Activated CD4-positive, alpha-beta T cell treated with anti-CD3 and anti-CD28 coated beads for 36 hours (primary cell): ENCODE measurements around the gene CNTNAP2. TPM values are rescaled to one million over a fixed set of nuclear protein-coding genes. Genes with fewer than 3 reads are reported as not detected.

Source experiments
- ATAC-seq: fragments of 200-7000 bp; cut with Tn5 transposase; one replicate; pipeline ENCODE4 v1.10.0; 2021; ENCODE audit warnings: mild to moderate bottlenecking, moderate library complexity
- CTCF ChIA-PET: fragments of 350-600 bp; sonication (Branson Sonifier 250); formaldehyde crosslinking; loops from one replicate; lab custom pipeline; 2021; ENCODE audit warnings: antibody characterized with exemption; lab: Charles Lee
- POLR2A ChIA-PET: fragments of 350-600 bp; sonication (Branson Sonifier 250); formaldehyde crosslinking; loops from one replicate; lab custom pipeline; 2021; ENCODE audit warnings: antibody characterized with exemption, inconsistent platforms; lab: Charles Lee
- DNase-seq: peaks from one replicate; pipeline ENCODE4 v3.0.0-alpha.2; 2020
- H3K27ac Mint-ChIP-seq: one replicate; pipeline ENCODE4 v1.8.0; 2021; ENCODE audit warnings: mixed read lengths
- H3K27me3 Mint-ChIP-seq: one replicate; pipeline ENCODE4 v1.8.0; 2021; ENCODE audit warnings: mixed read lengths
- H3K36me3 Mint-ChIP-seq: one replicate; pipeline ENCODE4 v1.8.0; 2021; ENCODE audit warnings: low read depth, mixed read lengths
- H3K4me1 Mint-ChIP-seq: one replicate; pipeline ENCODE4 v1.8.0; 2021; ENCODE audit warnings: mixed read lengths
- H3K4me3 Mint-ChIP-seq: one replicate; pipeline ENCODE4 v1.8.0; 2021; ENCODE audit warnings: mild to moderate bottlenecking, moderate library complexity, mixed read lengths
- H3K9me3 Mint-ChIP-seq: one replicate; pipeline ENCODE4 v1.8.0; 2021; ENCODE audit warnings: low read depth, mixed read lengths
- intact Hi-C, 2 experiments: fragments of 100-400 bp; cut with DNase I in 1 of 2; cut with micrococcal nuclease in 1 of 2; formaldehyde crosslinking; loops; one replicate each; pipeline versions ENCODE4 v1.14.2 to v1.15.1; 2022 to 2024; cut with DNase I, micrococcal nuclease
- total RNA-seq, 2 experiments: library from RNA; stranded (reverse); gene quantifications; one replicate each; pipeline ENCODE4 v1.2.3, GENCODE V29; 2021

CNTNAP2 gene
- total RNA-seq, 2 experiments from 2014 or later, result not detected

- H3K27ac Mint-ChIP-seq, result no peak overlapping the region
- no peak for ATAC-seq
Measured at GRCh38 chr7:147428075-147428474, 1311.5 kb downstream of the CNTNAP2 start.

GRCh38 chr7:147429961-147430360 is 1313.4 kb downstream of the CNTNAP2 start:
- intact Hi-C loops, result no loop called here
- Mint-ChIP-seq H3K4me1 (no peaks in the 10 kb centered on the region), H3K4me3 (no peak overlapping the region), H3K36me3 (no peaks in the 10 kb centered on the region), H3K9me3 (peaks cover 7% of the 10 kb centered on the region), H3K27me3 (no peaks in the 10 kb centered on the region), H3K27ac (no peak overlapping the region)
- ChIA-PET POLR2A (no interaction called here), CTCF (no interaction called here)
- ATAC-seq (no peak), DNase-seq (no peak)

More at GRCh38 chr7:147428075-147428474, 1311.5 kb downstream of the CNTNAP2 start:
- peaks cover 7% of the 10 kb centered on the region for H3K9me3 Mint-ChIP-seq
- CTCF ChIA-PET, result no interaction called here
- H3K4me1 Mint-ChIP-seq, result no peaks in the 10 kb centered on the region
- no peaks in the 10 kb centered on the region for H3K27me3 Mint-ChIP-seq
- POLR2A ChIA-PET, result no interaction called here
- no peaks in the 10 kb centered on the region for H3K36me3 Mint-ChIP-seq
- H3K4me3 Mint-ChIP-seq, result no peak overlapping the region
- intact Hi-C loops, result no loop called here
- no peak for DNase-seq

GRCh38 chr7:147432079-147432478 is 1315.5 kb downstream of the CNTNAP2 start:
- ATAC-seq, result no peak
- ChIA-PET POLR2A (no interaction called here), CTCF (no interaction called here)
- H3K9me3 Mint-ChIP-seq, result peaks cover 5% of the 10 kb centered on the region
- DNase-seq, result no peak
- no peaks in the 10 kb centered on the region for H3K4me1 Mint-ChIP-seq
- no peak overlapping the region for H3K4me3 Mint-ChIP-seq
- H3K27me3 Mint-ChIP-seq, result no peaks in the 10 kb centered on the region
- H3K27ac Mint-ChIP-seq, result no peak overlapping the region
- H3K36me3 Mint-ChIP-seq, result no peaks in the 10 kb centered on the region
- intact Hi-C loops, result no loop called here

GRCh38 chr7:147432576-147432975 is 1316.0 kb downstream of the CNTNAP2 start:
- Mint-ChIP-seq H3K27me3 (no peaks in the 10 kb centered on the region), H3K27ac (no peak overlapping the region), H3K36me3 (no peaks in the 10 kb centered on the region), H3K4me1 (no peaks in the 10 kb centered on the region), H3K4me3 (no peak overlapping the region), H3K9me3 (peaks cover 2% of the 10 kb centered on the region)
- ATAC-seq (no peak), DNase-seq (no peak)
- CTCF ChIA-PET, result no interaction called here
- intact Hi-C loops, result no loop called here
- POLR2A ChIA-PET, result no interaction called here

GRCh38 chr7:147436718-147437117 is 1320.1 kb downstream of the CNTNAP2 start:
- no peaks in the 10 kb centered on the region for H3K27me3 Mint-ChIP-seq
- POLR2A ChIA-PET, result no interaction called here
- no peak overlapping the region for H3K27ac Mint-ChIP-seq

GRCh38 chr7:147438216-147438615 is 1321.6 kb downstream of the CNTNAP2 start:
- ATAC-seq, result no peak
- Mint-ChIP-seq H3K36me3 (no peaks in the 10 kb centered on the region), H3K9me3 (peaks cover 10% of the 10 kb centered on the region), H3K4me3 (no peak overlapping the region), H3K4me1 (no peaks in the 10 kb centered on the region), H3K27me3 (no peaks in the 10 kb centered on the region), H3K27ac (no peak overlapping the region)
- intact Hi-C loops, result no loop called here
- DNase-seq, result no peak
- ChIA-PET POLR2A (no interaction called here), CTCF (no interaction called here)

More at GRCh38 chr7:147436718-147437117, 1320.1 kb downstream of the CNTNAP2 start:
- DNase-seq (no peak), ATAC-seq (no peak)
- H3K9me3 Mint-ChIP-seq, result peaks cover 7% of the 10 kb centered on the region
- no peaks in the 10 kb centered on the region for H3K4me1 Mint-ChIP-seq
- intact Hi-C loops, result no loop called here
- no peaks in the 10 kb centered on the region for H3K36me3 Mint-ChIP-seq
- no peak overlapping the region for H3K4me3 Mint-ChIP-seq
- CTCF ChIA-PET, result no interaction called here

GRCh38 chr7:147443942-147444341 is 1327.3 kb downstream of the CNTNAP2 start:
- Mint-ChIP-seq H3K4me3 (no peak overlapping the region), H3K27me3 (no peaks in the 10 kb centered on the region), H3K9me3 (peaks cover 18% of the 10 kb centered on the region), H3K4me1 (no peaks in the 10 kb centered on the region), H3K27ac (no peak overlapping the region), H3K36me3 (no peaks in the 10 kb centered on the region)
- ATAC-seq (no peak), DNase-seq (no peak)
- CTCF ChIA-PET, result no interaction called here
- intact Hi-C loops, result no loop called here
- POLR2A ChIA-PET, result no interaction called here

- Mint-ChIP-seq H3K27me3 (no peaks in the 10 kb centered on the region), H3K4me3 (no peak overlapping the region), H3K36me3 (no peaks in the 10 kb centered on the region), H3K27ac (no peak overlapping the region), H3K4me1 (no peaks in the 10 kb centered on the region), H3K9me3 (no peaks in the 10 kb centered on the region)
- CTCF ChIA-PET, result no interaction called here
- intact Hi-C loops, result no loop called here
- DNase-seq (no peak), ATAC-seq (no peak)
- POLR2A ChIA-PET, result no interaction called here
Measured at GRCh38 chr7:147452816-147453215, 1336.2 kb downstream of the CNTNAP2 start.

GRCh38 chr7:147465223-147465622 is 1348.6 kb downstream of the CNTNAP2 start:
- CTCF ChIA-PET, result no interaction called here
- Mint-ChIP-seq H3K36me3 (no peaks in the 10 kb centered on the region), H3K9me3 (peaks cover 5% of the 10 kb centered on the region), H3K27ac (no peak overlapping the region), H3K4me1 (no peaks in the 10 kb centered on the region), H3K27me3 (no peaks in the 10 kb centered on the region), H3K4me3 (no peak overlapping the region)
- POLR2A ChIA-PET, result no interaction called here
- DNase-seq (no peak), ATAC-seq (no peak)
- intact Hi-C loops, result no loop called here

GRCh38 chr7:147472556-147472955 is 1356.0 kb downstream of the CNTNAP2 start:
- CTCF ChIA-PET, result no interaction called here
- DNase-seq (no peak), ATAC-seq (no peak)

GRCh38 chr7:147474862-147475261 is 1358.3 kb downstream of the CNTNAP2 start:
- Mint-ChIP-seq H3K27me3 (no peaks in the 10 kb centered on the region), H3K9me3 (peaks cover 6% of the 10 kb centered on the region), H3K4me3 (no peak overlapping the region), H3K36me3 (no peaks in the 10 kb centered on the region), H3K27ac (no peak overlapping the region), H3K4me1 (no peaks in the 10 kb centered on the region)
- no peak for ATAC-seq
- no peak for DNase-seq
- POLR2A ChIA-PET, result no interaction called here
- CTCF ChIA-PET, result no interaction called here
- intact Hi-C loops, result no loop called here

More at GRCh38 chr7:147472556-147472955, 1356.0 kb downstream of the CNTNAP2 start:
- H3K27me3 Mint-ChIP-seq, result no peaks in the 10 kb centered on the region
- H3K27ac Mint-ChIP-seq, result no peak overlapping the region
- H3K36me3 Mint-ChIP-seq, result no peaks in the 10 kb centered on the region
- no peaks in the 10 kb centered on the region for H3K4me1 Mint-ChIP-seq
- peaks cover 6% of the 10 kb centered on the region for H3K9me3 Mint-ChIP-seq
- POLR2A ChIA-PET, result no interaction called here
- no peak overlapping the region for H3K4me3 Mint-ChIP-seq
- intact Hi-C loops, result no loop called here

- DNase-seq, result no peak
Measured at GRCh38 chr7:147477526-147477925, 1360.9 kb downstream of the CNTNAP2 start.

GRCh38 chr7:147478796-147479195 is 1362.2 kb downstream of the CNTNAP2 start:
- peaks cover 5% of the 10 kb centered on the region for H3K9me3 Mint-ChIP-seq
- CTCF ChIA-PET, result no interaction called here
- ATAC-seq, result no peak
- no peaks in the 10 kb centered on the region for H3K4me1 Mint-ChIP-seq
- no peak overlapping the region for H3K27ac Mint-ChIP-seq
- POLR2A ChIA-PET, result no interaction called here
- no peak for DNase-seq
- H3K4me3 Mint-ChIP-seq, result no peak overlapping the region
- no peaks in the 10 kb centered on the region for H3K27me3 Mint-ChIP-seq
- no peaks in the 10 kb centered on the region for H3K36me3 Mint-ChIP-seq
- intact Hi-C loops, result no loop called here

More at GRCh38 chr7:147477526-147477925, 1360.9 kb downstream of the CNTNAP2 start:
- CTCF ChIA-PET, result no interaction called here
- Mint-ChIP-seq H3K9me3 (peaks cover 4% of the 10 kb centered on the region), H3K27me3 (no peaks in the 10 kb centered on the region), H3K36me3 (no peaks in the 10 kb centered on the region), H3K4me3 (no peak overlapping the region), H3K4me1 (no peaks in the 10 kb centered on the region), H3K27ac (no peak overlapping the region)
- no peak for ATAC-seq
- intact Hi-C loops, result no loop called here
- POLR2A ChIA-PET, result no interaction called here
